ENCODE data around the gene PTRH1.

The PTRH1 gene

GRCh38 chr9:127717766-127718165 is 2.3 kb upstream of the PTRH1 start:
- no peaks in the 10 kb centered on the region for H3K36me3 ChIP-seq (ENCODE audit: control insufficient read depth, insufficient read depth, low read length)
- peaks cover 14% of the 10 kb centered on the region for H3K4me1 ChIP-seq (ENCODE audit: control insufficient read depth, insufficient read depth, low read length)
- no peak overlapping the region for H3K9ac ChIP-seq (ENCODE audit: low read length)
- no peaks in the 10 kb centered on the region for H3K9me3 ChIP-seq (ENCODE audit: control insufficient read depth, insufficient read depth, low read depth, low read length)
- no peak overlapping the region for H3K4me3 ChIP-seq (ENCODE audit: low read depth, low read length)
- H3K27me3 ChIP-seq (ENCODE audit: control insufficient read depth, insufficient read depth, low read length), result peaks cover 7% of the 10 kb centered on the region; the same call in 1 of the 2 replicates
- H3K27ac ChIP-seq (ENCODE audit: low read depth, low read length), result no peak overlapping the region

- no peaks in the 10 kb centered on the region for H3K36me3 ChIP-seq (ENCODE audit: control insufficient read depth, insufficient read depth, low read length)
- no peaks in the 10 kb centered on the region for H3K9me3 ChIP-seq (ENCODE audit: control insufficient read depth, insufficient read depth, low read depth, low read length)
- H3K4me3 ChIP-seq (ENCODE audit: low read depth, low read length), result peak overlapping the region; percentile 82; the same call in 1 of the 2 replicates
- H3K9ac ChIP-seq (ENCODE audit: low read length), result no peak overlapping the region
- H3K27me3 ChIP-seq (ENCODE audit: control insufficient read depth, insufficient read depth, low read length), result peaks cover 7% of the 10 kb centered on the region; the same call in 1 of the 2 replicates
- H3K27ac ChIP-seq (ENCODE audit: low read depth, low read length), result no peak overlapping the region
- peaks cover 24% of the 10 kb centered on the region for H3K4me1 ChIP-seq (ENCODE audit: control insufficient read depth, insufficient read depth, low read length)
Observed at GRCh38 chr9:127716412-127716811, 949 bp upstream of the PTRH1 start.

DNA sequence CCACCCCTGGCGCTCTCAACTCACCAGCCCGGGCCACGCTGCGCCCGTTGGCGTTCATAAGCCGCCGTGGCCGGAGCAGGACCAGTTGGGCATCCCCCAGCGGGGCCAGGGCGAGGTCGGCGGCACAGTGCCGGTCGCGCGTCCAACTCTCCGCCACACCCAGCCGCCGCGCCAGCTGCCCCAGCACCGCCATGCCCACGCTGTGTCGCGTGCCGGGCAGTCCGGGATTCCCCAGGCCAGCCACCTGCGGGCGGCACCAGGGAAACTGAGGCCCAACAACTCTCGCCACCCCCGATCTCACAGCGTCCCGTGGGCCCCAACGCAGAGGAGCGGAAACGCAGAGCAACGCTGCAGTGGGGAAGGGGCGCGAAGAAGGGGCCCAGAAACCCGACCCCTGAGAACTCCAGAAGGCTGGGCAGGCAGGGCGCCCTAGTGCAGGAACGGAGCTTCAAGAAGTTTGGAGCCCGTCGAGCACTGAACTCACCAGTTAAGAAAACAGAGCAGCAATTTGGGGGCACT is 453 bp downstream of the PTRH1 start:
- peaks cover 7% of the 10 kb centered on the region; the same call in 1 of the 2 replicates for H3K27me3 ChIP-seq (ENCODE audit: control insufficient read depth, insufficient read depth, low read length)

GRCh38 chr9:127714020-127714750 is 1.3 kb downstream of the PTRH1 start:
- Histone ChIP-seq H3K9me3 (ENCODE audit: control insufficient read depth, insufficient read depth, low read depth, low read length) (no peaks in the 10 kb centered on the region), H3K27me3 (ENCODE audit: control insufficient read depth, insufficient read depth, low read length) (peaks cover 7% of the 10 kb centered on the region; the same call in 1 of the 2 replicates), H3K4me1 (ENCODE audit: control insufficient read depth, insufficient read depth, low read length) (peaks cover 25% of the 10 kb centered on the region), H3K4me3 (ENCODE audit: low read depth, low read length) (peak overlapping the region; percentile 82), H3K9ac (ENCODE audit: low read length) (no peak overlapping the region), H3K27ac (ENCODE audit: low read depth, low read length) (no peak overlapping the region), H3K36me3 (ENCODE audit: control insufficient read depth, insufficient read depth, low read length) (no peaks in the 10 kb centered on the region)

More for the DNA sequence above, 453 bp downstream of the PTRH1 start:
- Histone ChIP-seq H3K4me3 (ENCODE audit: low read depth, low read length) (peak overlapping the region; percentile 82), H3K27ac (ENCODE audit: low read depth, low read length) (no peak overlapping the region; the same call in 1 of the 2 replicates), H3K36me3 (ENCODE audit: control insufficient read depth, insufficient read depth, low read length) (no peaks in the 10 kb centered on the region), H3K9ac (ENCODE audit: low read length) (peak overlapping the region; percentile 72), H3K9me3 (ENCODE audit: control insufficient read depth, insufficient read depth, low read depth, low read length) (no peaks in the 10 kb centered on the region), H3K4me1 (ENCODE audit: control insufficient read depth, insufficient read depth, low read length) (peaks cover 25% of the 10 kb centered on the region)

DNA sequence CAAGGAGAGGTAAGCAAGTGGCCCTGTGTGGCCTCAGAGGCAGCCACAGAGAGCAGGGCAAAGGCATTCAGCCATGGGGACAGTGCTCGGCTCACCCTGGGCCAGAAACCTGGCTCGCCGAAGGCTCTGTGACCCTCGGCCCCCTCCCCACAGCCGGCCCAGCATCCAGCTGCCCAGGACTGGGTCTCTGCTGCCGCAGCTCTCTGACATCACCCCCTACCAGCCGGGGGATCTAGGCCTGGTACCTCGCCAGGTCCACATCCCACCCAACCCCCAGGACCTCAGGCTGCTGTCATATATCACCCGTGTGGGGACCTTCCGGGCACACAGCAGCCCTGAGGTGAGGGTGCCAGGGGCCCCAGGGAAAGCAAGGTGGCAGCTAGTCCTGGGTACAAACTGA is 2.6 kb downstream of the PTRH1 start:
- Histone ChIP-seq H3K4me1 (ENCODE audit: control insufficient read depth, insufficient read depth, low read length) (peaks cover 25% of the 10 kb centered on the region), H3K27me3 (ENCODE audit: control insufficient read depth, insufficient read depth, low read length) (peaks cover 7% of the 10 kb centered on the region; the same call in 1 of the 2 replicates)

GRCh38 chr9:127712371-127712770 is 3.1 kb downstream of the PTRH1 start:
- Histone ChIP-seq H3K27ac (ENCODE audit: low read depth, low read length) (no peak overlapping the region), H3K9me3 (ENCODE audit: control insufficient read depth, insufficient read depth, low read depth, low read length) (no peaks in the 10 kb centered on the region), H3K36me3 (ENCODE audit: control insufficient read depth, insufficient read depth, low read length) (no peaks in the 10 kb centered on the region), H3K4me1 (ENCODE audit: control insufficient read depth, insufficient read depth, low read length) (peaks cover 25% of the 10 kb centered on the region), H3K4me3 (ENCODE audit: low read depth, low read length) (no peak overlapping the region), H3K27me3 (ENCODE audit: control insufficient read depth, insufficient read depth, low read length) (peaks cover 7% of the 10 kb centered on the region; the same call in 1 of the 2 replicates), H3K9ac (ENCODE audit: low read length) (no peak overlapping the region)

More for the DNA sequence above, 2.6 kb downstream of the PTRH1 start:
- H3K9ac ChIP-seq (ENCODE audit: low read length), result no peak overlapping the region
- no peak overlapping the region for H3K4me3 ChIP-seq (ENCODE audit: low read depth, low read length)
- H3K9me3 ChIP-seq (ENCODE audit: control insufficient read depth, insufficient read depth, low read depth, low read length), result no peaks in the 10 kb centered on the region
- H3K36me3 ChIP-seq (ENCODE audit: control insufficient read depth, insufficient read depth, low read length), result no peaks in the 10 kb centered on the region
- H3K27ac ChIP-seq (ENCODE audit: low read depth, low read length), result no peak overlapping the region

- no peak overlapping the region for H3K27ac ChIP-seq (ENCODE audit: low read depth, low read length)
- no peak overlapping the region for H3K9ac ChIP-seq (ENCODE audit: low read length)
- peaks cover 25% of the 10 kb centered on the region for H3K4me1 ChIP-seq (ENCODE audit: control insufficient read depth, insufficient read depth, low read length)
- no peaks in the 10 kb centered on the region for H3K36me3 ChIP-seq (ENCODE audit: control insufficient read depth, insufficient read depth, low read length)
- H3K9me3 ChIP-seq (ENCODE audit: control insufficient read depth, insufficient read depth, low read depth, low read length), result no peaks in the 10 kb centered on the region
- H3K4me3 ChIP-seq (ENCODE audit: low read depth, low read length), result no peak overlapping the region
- H3K27me3 ChIP-seq (ENCODE audit: control insufficient read depth, insufficient read depth, low read length), result peaks cover 7% of the 10 kb centered on the region; the same call in 1 of the 2 replicates
Observed at GRCh38 chr9:127711831-127712274, 3.6 kb downstream of the PTRH1 start.

- peaks cover 25% of the 10 kb centered on the region for H3K4me1 ChIP-seq (ENCODE audit: control insufficient read depth, insufficient read depth, low read length)
- H3K9ac ChIP-seq (ENCODE audit: low read length), result no peak overlapping the region
- H3K27ac ChIP-seq (ENCODE audit: low read depth, low read length), result no peak overlapping the region
- no peak overlapping the region for H3K4me3 ChIP-seq (ENCODE audit: low read depth, low read length)
- H3K36me3 ChIP-seq (ENCODE audit: control insufficient read depth, insufficient read depth, low read length), result no peaks in the 10 kb centered on the region
- no peaks in the 10 kb centered on the region for H3K9me3 ChIP-seq (ENCODE audit: control insufficient read depth, insufficient read depth, low read depth, low read length)
- H3K27me3 ChIP-seq (ENCODE audit: control insufficient read depth, insufficient read depth, low read length), result peaks cover 7% of the 10 kb centered on the region; the same call in 1 of the 2 replicates
Observed at GRCh38 chr9:127711226-127711701, 4.2 kb downstream of the PTRH1 start.

DNA sequence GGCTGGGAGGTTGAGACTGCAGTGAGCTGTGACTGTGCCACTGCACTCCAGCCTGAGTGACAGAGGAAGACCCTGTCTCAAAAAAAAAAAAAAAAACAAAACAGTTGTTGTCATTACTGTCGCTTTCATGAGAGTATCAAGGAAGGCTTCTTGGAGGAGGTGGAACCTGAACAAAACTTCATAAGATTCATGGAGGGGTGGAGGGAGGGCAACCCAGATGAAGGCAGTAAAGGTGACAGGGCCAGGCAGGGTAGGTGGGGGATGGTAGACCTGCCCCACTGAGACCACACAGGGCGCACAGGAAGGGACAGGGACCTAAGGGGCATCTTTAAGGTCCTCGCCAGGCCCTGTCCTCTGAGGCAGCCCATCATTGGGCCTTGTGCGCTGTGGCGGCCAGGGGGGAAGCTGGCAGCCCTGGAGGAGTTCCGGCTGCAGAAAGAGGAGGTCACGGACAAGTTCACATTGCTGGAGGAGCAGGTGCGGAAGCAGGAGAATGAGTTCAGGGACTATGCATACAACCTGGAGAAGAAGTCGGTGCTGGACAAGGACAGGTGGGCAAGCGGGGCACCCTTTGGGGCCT is 5.2 kb downstream of the PTRH1 start:
- Histone ChIP-seq H3K9ac (ENCODE audit: low read length) (no peak overlapping the region), H3K4me3 (ENCODE audit: low read depth, low read length) (no peak overlapping the region), H3K9me3 (ENCODE audit: control insufficient read depth, insufficient read depth, low read depth, low read length) (no peaks in the 10 kb centered on the region), H3K27me3 (ENCODE audit: control insufficient read depth, insufficient read depth, low read length) (peaks cover 7% of the 10 kb centered on the region; the same call in 1 of the 2 replicates), H3K4me1 (ENCODE audit: control insufficient read depth, insufficient read depth, low read length) (peaks cover 21% of the 10 kb centered on the region), H3K27ac (ENCODE audit: low read depth, low read length) (no peak overlapping the region), H3K36me3 (ENCODE audit: control insufficient read depth, insufficient read depth, low read length) (no peaks in the 10 kb centered on the region)

GRCh38 chr9:127708952-127709587 is 6.4 kb downstream of the PTRH1 start:
- peaks cover 15% of the 10 kb centered on the region for H3K4me1 ChIP-seq (ENCODE audit: control insufficient read depth, insufficient read depth, low read length)
- H3K9me3 ChIP-seq (ENCODE audit: control insufficient read depth, insufficient read depth, low read depth, low read length), result no peaks in the 10 kb centered on the region
- no peak overlapping the region for H3K4me3 ChIP-seq (ENCODE audit: low read depth, low read length)
- no peak overlapping the region for H3K9ac ChIP-seq (ENCODE audit: low read length)
- H3K36me3 ChIP-seq (ENCODE audit: control insufficient read depth, insufficient read depth, low read length), result no peaks in the 10 kb centered on the region
- no peak overlapping the region for H3K27ac ChIP-seq (ENCODE audit: low read depth, low read length)
- no peaks in the 10 kb centered on the region for H3K27me3 ChIP-seq (ENCODE audit: control insufficient read depth, insufficient read depth, low read length)

Measured in HUES6 (cell line).